Thyroid gland (tissue), 4 donors: Measurements from ENCODE around the gene RAB11FIP4. TPM values are rescaled to one million over a fixed set of nuclear protein-coding genes. Genes with fewer than 3 reads are reported as not detected.

ENCODE experiments used
- DNase-seq, 2 donors: peaks; one replicate each; pipeline ENCODE4 v3.0.0-alpha.2; 2019
- H3K27ac ChIP-seq, 3 donors: fragments of 200-600 bp; sonication (generic); 1 replicate in 2 of 3; 2 replicates in 1 of 3; pipeline ENCODE4 v1.5.1; 2016 to 2019; ENCODE audit warnings: mild to moderate bottlenecking in 1 of 3, moderate library complexity in 1 of 3
- H3K27me3 ChIP-seq: fragments of 200-600 bp; sonication (generic); one replicate; pipeline ENCODE4 v1.5.1; 2019
- H3K36me3 ChIP-seq, 2 donors: fragments of 200-600 bp; sonication (generic); one replicate each; pipeline ENCODE4 v1.5.1; 2016 to 2019
- H3K4me1 ChIP-seq, 2 donors: fragments of 200-600 bp; sonication (generic); one replicate each; pipeline ENCODE4 v1.5.1; 2017 to 2019
- H3K4me3 ChIP-seq, 3 donors: fragments of 200-600 bp; sonication (generic); replicated peaks in 1 of 3; 1 replicate in 2 of 3; 2 replicates in 1 of 3; pipeline ENCODE4 v1.5.1; 2016; ENCODE audit warnings: mild to moderate bottlenecking in 1 of 3
- H3K9me3 ChIP-seq: fragments of 200-600 bp; sonication (generic); one replicate; pipeline ENCODE4 v1.5.1; 2017
- CTCF ChIP-seq, 6 experiments: fragments of 200-600 bp in 3 of 6; fragments of 450-650 bp in 3 of 6; sonication (generic) in 3 of 6; IDR thresholded peaks; one replicate each; pipeline ENCODE4 v1.5.1; 2016 to 2019; ENCODE audit warnings: antibody characterized with exemption in 6 of 6, mild to moderate bottlenecking in 2 of 6, inconsistent platforms in 1 of 6, moderate library complexity in 1 of 6
- POLR2A ChIP-seq, 2 donors: fragments of 450-650 bp; IDR thresholded peaks; one replicate each; pipeline ENCODE4 v1.6.1; 2017; ENCODE audit warnings: antibody characterized with exemption in 2 of 2, mild to moderate bottlenecking in 2 of 2, moderate library complexity in 1 of 2
- WGBS, 2 donors: methylation state at CpG; one replicate each; pipeline ENCODE4 v1.1.5; 2017; 5-methylcytosine and 5-hydroxymethylcytosine counted together
- intact Hi-C: fragments of 100-400 bp; cut with DNase I; formaldehyde crosslinking; loops from one replicate; pipeline ENCODE4 v1.15.1; 2023
- total RNA-seq, 4 donors: library from RNA; depleted of rRNA; stranded (reverse); fragments of >200 nt; gene quantifications; one replicate each; pipeline ENCODE4 v1.2.3, GENCODE V29; 2016

Gene RAB11FIP4
- total RNA-seq, 4 donors from 2014 or later = 21.1 to 44.5 (median 24.9) TPM

GRCh38 chr17:31533546-31534155 is 142.2 kb downstream of the RAB11FIP4 start:
- peak; percentile 30 to 38 for DNase-seq
- intact Hi-C loops = no loop called here
- H3K27me3 ChIP-seq = no peaks in the 10 kb centered on the region
- TF ChIP-seq CTCF (IDR thresholded peaks at IDR 0.05) = peak in 1 of 6 experiments; percentile 22
- no peak for TF ChIP-seq POLR2A (IDR thresholded peaks at IDR 0.05)
- peaks cover 15 to 27% of the 10 kb centered on the region in 2 donors for H3K4me1 ChIP-seq
- peaks cover 3 to 26% of the 10 kb centered on the region in 2 donors for H3K36me3 ChIP-seq
- H3K27ac ChIP-seq = no peak overlapping the region
- H3K9me3 ChIP-seq = no peaks in the 10 kb centered on the region
- WGBS, 2 donors = 28 to 40% methylated on average over 8 to 10 of the region's 10 CpGs
- no peak overlapping the region for H3K4me3 ChIP-seq

GRCh38 chr17:31534223-31534888 is 142.9 kb downstream of the RAB11FIP4 start:
- WGBS, 2 donors = 84 to 93% methylated on average over 10 of the region's 10 CpGs
- Histone ChIP-seq H3K36me3 (peaks cover 3 to 20% of the 10 kb centered on the region in 2 donors), H3K4me1 (peaks cover 15 to 27% of the 10 kb centered on the region in 2 donors), H3K27ac (no peak overlapping the region), H3K9me3 (no peaks in the 10 kb centered on the region), H3K27me3 (no peaks in the 10 kb centered on the region), H3K4me3 (no peak overlapping the region)
- no peak for TF ChIP-seq CTCF (IDR thresholded peaks at IDR 0.05)
- no peak for TF ChIP-seq POLR2A (IDR thresholded peaks at IDR 0.05)
- no peak for DNase-seq
- intact Hi-C loops = no loop called here

- WGBS, 2 donors = 62% methylated on average over 2 of the region's 2 CpGs
- intact Hi-C loops = no loop called here
- no peak for TF ChIP-seq CTCF (IDR thresholded peaks at IDR 0.05)
- TF ChIP-seq POLR2A (IDR thresholded peaks at IDR 0.05) = no peak
- no peak overlapping the region for H3K27ac ChIP-seq
- H3K9me3 ChIP-seq = no peaks in the 10 kb centered on the region
- no peak for DNase-seq
- no peak overlapping the region for H3K4me3 ChIP-seq
- peaks cover 3 to 8% of the 10 kb centered on the region in 2 donors for H3K36me3 ChIP-seq
- H3K4me1 ChIP-seq = peaks cover 15 to 27% of the 10 kb centered on the region in 2 donors
- H3K27me3 ChIP-seq = no peaks in the 10 kb centered on the region
These were observed 144.1 kb downstream of the RAB11FIP4 start for GRCh38 chr17:31535581-31535981.

GRCh38 chr17:31536451-31536850 is 145.0 kb downstream of the RAB11FIP4 start:
- Histone ChIP-seq H3K4me1 (peaks cover 15 to 27% of the 10 kb centered on the region in 2 donors), H3K9me3 (no peaks in the 10 kb centered on the region), H3K36me3 (peaks cover 3 to 4% of the 10 kb centered on the region in 2 donors), H3K4me3 (no peak overlapping the region), H3K27me3 (no peaks in the 10 kb centered on the region), H3K27ac (peak overlapping the region in 2 of 3 donors; percentile 4 to 30)
- intact Hi-C loops = no loop called here
- no peak for DNase-seq
- no peak for TF ChIP-seq CTCF (IDR thresholded peaks at IDR 0.05)
- no peak for TF ChIP-seq POLR2A (IDR thresholded peaks at IDR 0.05)
- 96 to 100% methylated on average over 4 to 5 of the region's 5 CpGs for WGBS, 2 donors

GRCh38 chr17:31537565-31538011 is 146.1 kb downstream of the RAB11FIP4 start:
- Histone ChIP-seq H3K36me3 (no peaks in the 10 kb centered on the region), H3K4me1 (peaks cover 15 to 27% of the 10 kb centered on the region in 2 donors), H3K4me3 (no peak overlapping the region), H3K9me3 (no peaks in the 10 kb centered on the region), H3K27me3 (no peaks in the 10 kb centered on the region), H3K27ac (peak overlapping the region; percentile 59 to 78 (median 68))
- intact Hi-C loops = no loop called here
- WGBS, 2 donors = 40 to 49% methylated on average over 1 to 8 of the region's 9 CpGs
- peak; percentile 84 for DNase-seq
- no peak for TF ChIP-seq CTCF (IDR thresholded peaks at IDR 0.05)
- TF ChIP-seq POLR2A (IDR thresholded peaks at IDR 0.05) = peak in 1 of 2 donors; percentile 31
